Liver (tissue), 3 donors: Measurements from ENCODE around the gene RAMP3.

Source experiments
- CTCF ChIP-seq: fragments of 150-350 bp; IDR thresholded peaks from 2 replicates; pipeline ENCODE4 v1.5.1; 2017; ENCODE audit warnings: improper control_type of control experiment, low read depth, low read length; ENCODE audit not compliant: missing input control
- GABPA ChIP-seq, 2 donors: IDR thresholded peaks in 1 of 2; conservative IDR thresholded peaks in 1 of 2; 2 replicates each; pipeline ENCODE4 v1.6.1; 2016; ENCODE audit warnings: antibody characterized with exemption in 2 of 2, mild to moderate bottlenecking in 1 of 2, moderate library complexity in 1 of 2
- JUND ChIP-seq, 2 donors: IDR thresholded peaks; 2 replicates each; pipeline ENCODE4 v1.6.1; 2016; ENCODE audit warnings: antibody characterized with exemption in 2 of 2
- MAX ChIP-seq: IDR thresholded peaks from 2 replicates; pipeline ENCODE4 v1.6.1; 2016; ENCODE audit warnings: antibody characterized with exemption
- NR2F2 ChIP-seq: IDR thresholded peaks from 2 replicates; pipeline ENCODE4 v1.6.1; 2016; ENCODE audit warnings: antibody characterized with exemption
- RAD21 ChIP-seq, 2 donors: IDR thresholded peaks; 2 replicates each; pipeline ENCODE4 v1.6.1; 2016; ENCODE audit warnings: antibody characterized with exemption in 2 of 2, mild to moderate bottlenecking in 2 of 2
- REST ChIP-seq: IDR thresholded peaks from 2 replicates; pipeline ENCODE4 v1.6.1; 2016; ENCODE audit warnings: antibody characterized with exemption, mild to moderate bottlenecking
- YY1 ChIP-seq: IDR thresholded peaks from 2 replicates; pipeline ENCODE4 v1.6.1; 2016; ENCODE audit warnings: antibody characterized with exemption, mild to moderate bottlenecking
- donor health status: healthy.
- donor health status: healthy.

GRCh38 chr7:45130910-45131309, 26.7 kb upstream of the RAMP3 start:
- no peak for TF ChIP-seq MAX
- no peak for TF ChIP-seq CTCF
- TF ChIP-seq NR2F2: no peak
- TF ChIP-seq JUND (IDR thresholded peaks at IDR 0.05): no peak
- TF ChIP-seq REST: no peak
- no peak for TF ChIP-seq YY1
- TF ChIP-seq GABPA (IDR thresholded peaks at IDR 0.05 in 1 of 2, conservative IDR thresholded peaks at IDR 0.05 in 1 of 2): no peak
- no peak for TF ChIP-seq RAD21 (IDR thresholded peaks at IDR 0.05)
